DOHH2 (cell line): Measurements from ENCODE around the gene KCNG2.
A peak's percentile ranks its signal among the peaks of the same experiment; 100 is the strongest.

Experiments
- H3F3A ChIP-seq: fragments of 200-600 bp; sonication (generic), shearing (Covaris generic); 2 replicates; pipeline ENCODE4 v1.6.0; 2016; ENCODE audit warnings: antibody characterized with exemption, mild to moderate bottlenecking; ENCODE audit not compliant: control insufficient read depth, insufficient read depth
- H3K27ac ChIP-seq: fragments of 200-600 bp; sonication (generic); 2 replicates; pipeline ENCODE4 v1.5.1; 2014; ENCODE audit warnings: low read depth, mild to moderate bottlenecking, low read length, moderate library complexity
- H3K27me3 ChIP-seq: fragments of 200-600 bp; sonication (generic); 2 replicates; pipeline ENCODE4 v1.6.1; 2014; ENCODE audit warnings: mild to moderate bottlenecking, low read length, mixed read lengths; ENCODE audit not compliant: control insufficient read depth
- H3K36me3 ChIP-seq: fragments of 200-600 bp; sonication (generic); 2 replicates; pipeline ENCODE4 v1.6.1; 2014; ENCODE audit warnings: mild to moderate bottlenecking, low read length, moderate library complexity, mixed read lengths; ENCODE audit not compliant: control insufficient read depth
- H3K4me1 ChIP-seq: fragments of 200-600 bp; sonication (generic); 2 replicates; pipeline ENCODE4 v1.6.1; 2014; ENCODE audit warnings: mild to moderate bottlenecking, low read length, mixed read lengths; ENCODE audit not compliant: control insufficient read depth
- H3K4me2 ChIP-seq: fragments of 200-600 bp; sonication (generic); 2 replicates; pipeline ENCODE4 v1.6.0; 2014; ENCODE audit warnings: mild to moderate bottlenecking, low read length, moderate library complexity
- H3K4me3 ChIP-seq: fragments of 200-600 bp; sonication (generic); 2 replicates; pipeline ENCODE4 v1.5.1; 2014; ENCODE audit warnings: mild to moderate bottlenecking, low read length, mixed read lengths
- H3K79me2 ChIP-seq: fragments of 200-600 bp; sonication (generic); 2 replicates; pipeline ENCODE4 v1.6.1; 2014; ENCODE audit warnings: mild to moderate bottlenecking, low read length, mixed read lengths; ENCODE audit not compliant: control insufficient read depth
- H3K9me2 ChIP-seq: fragments of 200-600 bp; sonication (generic); replicated peaks from 2 replicates; pipeline ENCODE4 v1.6.1; 2014; ENCODE audit warnings: mild to moderate bottlenecking, low read length, mixed read lengths; ENCODE audit not compliant: control insufficient read depth
- H3K9me3 ChIP-seq: fragments of 200-600 bp; sonication (generic); 2 replicates; pipeline ENCODE4 v1.6.1; 2014; ENCODE audit warnings: antibody characterized with exemption, low read length, mixed read lengths; ENCODE audit not compliant: control insufficient read depth, insufficient read depth
- H4K20me1 ChIP-seq: fragments of 200-600 bp; sonication (generic); 2 replicates; pipeline ENCODE4 v1.6.0; 2014; ENCODE audit warnings: low read depth, mild to moderate bottlenecking, antibody characterized with exemption, low read length, moderate library complexity; ENCODE audit not compliant: control insufficient read depth, insufficient read depth
- EZH2phosphoT487 ChIP-seq: fragments of 200-600 bp; sonication (generic); IDR thresholded peaks from 2 replicates; pipeline ENCODE4 v1.6.1; 2017; ENCODE audit warnings: borderline replicate concordance, mild to moderate bottlenecking, antibody characterized with exemption, low read length, moderate library complexity, mixed read lengths
- TF ChIP-seq, protein P1 (sequence below): fragments of 200-600 bp; sonication (generic); IDR thresholded peaks from one replicate; pipeline ENCODE4 v1.5.1; 2014; ENCODE audit warnings: antibody characterized with exemption, mild to moderate bottlenecking, low read depth, low read length; ENCODE audit not compliant: poor library complexity, severe bottlenecking

Gene KCNG2

DNA sequence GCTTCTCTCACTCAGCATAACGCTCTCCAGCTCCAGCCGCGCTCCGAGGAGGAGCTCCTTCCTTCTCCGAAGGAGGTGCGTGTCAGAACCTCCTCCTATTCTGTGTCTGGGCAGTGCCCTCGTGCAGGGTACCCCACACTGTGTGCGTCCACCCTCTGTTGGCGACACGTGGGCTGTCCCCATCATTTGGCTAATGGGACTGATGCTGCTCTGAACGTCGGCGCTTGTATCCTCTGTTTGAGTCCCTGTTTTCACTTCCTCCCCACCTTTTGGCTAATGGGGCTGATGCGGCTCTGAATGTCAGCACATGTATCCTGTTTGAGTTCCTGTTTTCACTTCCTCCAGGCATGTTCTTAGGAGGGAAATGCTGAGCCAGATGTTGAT, 22.2 kb downstream of the KCNG2 start:
- TF ChIP-seq EZH2phosphoT487 = no peak
- TF ChIP-seq, protein P1, sequence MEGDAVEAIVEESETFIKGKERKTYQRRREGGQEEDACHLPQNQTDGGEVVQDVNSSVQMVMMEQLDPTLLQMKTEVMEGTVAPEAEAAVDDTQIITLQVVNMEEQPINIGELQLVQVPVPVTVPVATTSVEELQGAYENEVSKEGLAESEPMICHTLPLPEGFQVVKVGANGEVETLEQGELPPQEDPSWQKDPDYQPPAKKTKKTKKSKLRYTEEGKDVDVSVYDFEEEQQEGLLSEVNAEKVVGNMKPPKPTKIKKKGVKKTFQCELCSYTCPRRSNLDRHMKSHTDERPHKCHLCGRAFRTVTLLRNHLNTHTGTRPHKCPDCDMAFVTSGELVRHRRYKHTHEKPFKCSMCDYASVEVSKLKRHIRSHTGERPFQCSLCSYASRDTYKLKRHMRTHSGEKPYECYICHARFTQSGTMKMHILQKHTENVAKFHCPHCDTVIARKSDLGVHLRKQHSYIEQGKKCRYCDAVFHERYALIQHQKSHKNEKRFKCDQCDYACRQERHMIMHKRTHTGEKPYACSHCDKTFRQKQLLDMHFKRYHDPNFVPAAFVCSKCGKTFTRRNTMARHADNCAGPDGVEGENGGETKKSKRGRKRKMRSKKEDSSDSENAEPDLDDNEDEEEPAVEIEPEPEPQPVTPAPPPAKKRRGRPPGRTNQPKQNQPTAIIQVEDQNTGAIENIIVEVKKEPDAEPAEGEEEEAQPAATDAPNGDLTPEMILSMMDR = no peak
- Histone ChIP-seq H3K36me3 (no peaks in the 10 kb centered on the region), H3K9me3 (no peaks in the 10 kb centered on the region), H3K79me2 (no peaks in the 10 kb centered on the region), H3K27me3 (no peaks in the 10 kb centered on the region), H3K4me3 (peak overlapping the region; percentile 57), H3K4me1 (peaks cover 59% of the 10 kb centered on the region), H4K20me1 (no peaks in the 10 kb centered on the region), H3K4me2 (peak overlapping the region; percentile 79), H3K9me2 (no peaks in the 10 kb centered on the region), H3K27ac (peak overlapping the region; percentile 83), H3F3A (peaks cover 13% of the 10 kb centered on the region; the same call in 1 of the 2 replicates)

DNA sequence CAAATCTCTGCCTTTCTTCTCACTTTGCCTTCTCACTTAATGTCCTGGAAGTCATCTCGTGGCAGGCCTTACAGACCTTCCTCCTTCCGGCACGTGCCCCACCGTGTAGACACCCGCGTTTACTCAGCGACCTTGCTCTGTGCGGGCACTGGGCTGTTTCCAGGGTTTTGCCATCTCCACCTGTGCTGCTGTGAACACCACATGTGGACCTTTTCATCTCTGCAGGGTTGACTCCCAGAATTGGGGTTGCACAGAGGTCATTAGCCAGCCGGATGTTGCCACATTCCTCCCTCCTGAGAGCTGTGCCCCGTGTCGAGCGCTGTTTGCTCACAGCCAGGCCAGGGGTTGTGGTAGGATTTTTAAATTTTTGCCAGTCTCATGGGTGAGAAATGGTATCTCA, 25.4 kb downstream of the KCNG2 start:
- no peaks in the 10 kb centered on the region for H4K20me1 ChIP-seq
- no peaks in the 10 kb centered on the region for H3K36me3 ChIP-seq
- no peaks in the 10 kb centered on the region for H3K79me2 ChIP-seq
- H3K4me2 ChIP-seq = no peak overlapping the region
- no peaks in the 10 kb centered on the region for H3K27me3 ChIP-seq
- no peak overlapping the region for H3K4me3 ChIP-seq
- H3K27ac ChIP-seq = no peak overlapping the region
- H3F3A ChIP-seq = peaks cover 16% of the 10 kb centered on the region
- H3K9me3 ChIP-seq = no peaks in the 10 kb centered on the region
- TF ChIP-seq, protein P1 = no peak
- no peak for TF ChIP-seq EZH2phosphoT487
- peaks cover 71% of the 10 kb centered on the region for H3K4me1 ChIP-seq
- H3K9me2 ChIP-seq = no peaks in the 10 kb centered on the region

GRCh38 chr18:79825913-79826312, 28.2 kb downstream of the KCNG2 start:
- peaks cover 43% of the 10 kb centered on the region for H3K4me1 ChIP-seq
- H3K4me2 ChIP-seq = peak overlapping the region; percentile 71
- no peaks in the 10 kb centered on the region for H3K27me3 ChIP-seq
- TF ChIP-seq, protein P1 = no peak
- TF ChIP-seq EZH2phosphoT487 = no peak
- peak overlapping the region; percentile 65; the same call in 1 of the 2 replicates for H3K27ac ChIP-seq
- H3K79me2 ChIP-seq = no peaks in the 10 kb centered on the region
- no peaks in the 10 kb centered on the region for H4K20me1 ChIP-seq
- no peaks in the 10 kb centered on the region for H3K9me2 ChIP-seq
- no peaks in the 10 kb centered on the region for H3K36me3 ChIP-seq
- peak overlapping the region; percentile 43 for H3K4me3 ChIP-seq
- H3K9me3 ChIP-seq = no peaks in the 10 kb centered on the region; the same call in 1 of the 2 replicates
- peaks cover 4% of the 10 kb centered on the region for H3F3A ChIP-seq
